Common myeloid progenitor, CD34-positive (primary cell): ENCODE measurements around the gene ATP12A.

Experiments
- CTCF ChIA-PET: fragments of 350-600 bp; sonication (Branson Sonifier 250); formaldehyde crosslinking; loops from one replicate; lab custom pipeline; 2021; ENCODE audit warnings: antibody characterized with exemption; lab: Charles Lee
- POLR2A ChIA-PET: fragments of 350-600 bp; sonication (Branson Sonifier 250); formaldehyde crosslinking; loops from one replicate; lab custom pipeline; 2021; ENCODE audit warnings: antibody characterized with exemption; lab: Charles Lee
- DNase-seq, 3 donors: peaks; one replicate each; pipeline versions ENCODE4 v3.0.0 to v3.0.0-alpha.2; 2013
- H3K27ac ChIP-seq, 2 experiments: 1 replicate in 1 of 2; 2 replicates in 1 of 2; pipeline ENCODE4 v1.7.0; 2013; ENCODE audit warnings: inconsistent platforms in 2 of 2, low read length in 2 of 2, mild to moderate bottlenecking in 2 of 2, low read depth in 1 of 2, moderate library complexity in 1 of 2; ENCODE audit not compliant: severe bottlenecking in 2 of 2, insufficient read depth in 1 of 2, poor library complexity in 1 of 2
- H3K27me3 ChIP-seq, 5 experiments: replicated peaks in 2 of 5; 1 replicate in 3 of 5; 2 replicates in 2 of 5; pipeline versions ENCODE4 v1.6.1 to v1.7.0; 2013; ENCODE audit warnings: low read length in 4 of 5, mild to moderate bottlenecking in 2 of 5, moderate library complexity in 2 of 5, inconsistent platforms in 1 of 5; ENCODE audit not compliant: insufficient read depth in 5 of 5, control insufficient read depth in 4 of 5
- H3K36me3 ChIP-seq, 4 experiments: 1 replicate in 2 of 4; 2 replicates in 2 of 4; pipeline versions ENCODE4 v1.6.1 to v1.7.0; 2013; ENCODE audit warnings: low read length in 3 of 4, control low read depth in 1 of 4, mild to moderate bottlenecking in 1 of 4; ENCODE audit not compliant: control insufficient read depth in 4 of 4, insufficient read depth in 4 of 4
- H3K4me1 ChIP-seq, 4 experiments: 1 replicate in 3 of 4; 2 replicates in 1 of 4; pipeline versions ENCODE4 v1.6.1 to v1.7.1; 2013; ENCODE audit warnings: low read length in 3 of 4, mild to moderate bottlenecking in 3 of 4, control low read depth in 1 of 4, inconsistent platforms in 1 of 4, moderate library complexity in 1 of 4; ENCODE audit not compliant: control insufficient read depth in 4 of 4, insufficient read depth in 4 of 4; ENCODE audit errors: control extremely low read depth in 1 of 4
- H3K4me3 ChIP-seq, 7 experiments: 1 replicate in 4 of 7; 2 replicates in 3 of 7; pipeline versions ENCODE4 v1.5.1 to v1.7.0; 2013; ENCODE audit warnings: mild to moderate bottlenecking in 7 of 7, low read length in 6 of 7, moderate library complexity in 6 of 7, inconsistent platforms in 2 of 7, low read depth in 2 of 7, control low read depth in 1 of 7; ENCODE audit not compliant: insufficient read depth in 4 of 7, control insufficient read depth in 1 of 7; ENCODE audit errors: extremely low read depth in 1 of 7
- H3K9me3 ChIP-seq, 5 experiments: 1 replicate in 4 of 5; 2 replicates in 1 of 5; pipeline versions ENCODE4 v1.6.1 to v1.7.1; 2013; ENCODE audit warnings: low read length in 4 of 5, mild to moderate bottlenecking in 2 of 5, inconsistent platforms in 1 of 5, low read depth in 1 of 5, moderate library complexity in 1 of 5; ENCODE audit not compliant: control insufficient read depth in 4 of 5, insufficient read depth in 2 of 5; ENCODE audit errors: control extremely low read depth in 1 of 5
- WGBS: methylation state at CpG from one replicate; pipeline ENCODE4 v1.1.5; 2013; ENCODE audit not compliant: insufficient coverage; 5-methylcytosine and 5-hydroxymethylcytosine counted together

The ATP12A gene

DNA sequence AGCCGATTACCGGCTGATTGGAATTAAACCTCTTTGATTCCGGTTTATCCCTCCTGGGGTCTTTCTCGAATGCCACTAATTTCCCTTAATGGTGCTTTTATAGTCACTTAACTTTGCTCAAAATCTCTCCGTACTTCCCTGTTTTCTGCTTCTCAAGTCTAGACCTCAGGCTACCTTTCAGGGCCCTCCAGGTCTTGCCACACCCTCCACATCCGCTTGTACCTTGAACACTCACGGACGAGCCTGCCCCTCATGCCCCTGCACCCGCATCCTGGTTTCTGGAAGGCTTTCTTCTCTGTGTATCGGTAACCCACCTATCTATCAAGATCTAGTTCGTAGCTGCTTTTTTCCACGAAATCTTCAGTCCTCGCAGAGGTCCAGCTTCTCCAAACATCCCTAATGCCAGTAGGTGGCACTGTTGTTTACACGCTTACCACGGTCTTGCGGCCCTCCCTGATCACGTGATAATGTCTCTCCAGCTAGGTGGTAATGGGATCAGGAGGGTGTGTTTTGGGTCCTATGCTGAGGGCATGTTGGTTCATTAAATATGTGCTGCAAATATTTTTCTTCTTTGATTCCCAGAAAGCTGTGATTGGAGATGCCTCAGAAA is 13.8 kb downstream of the ATP12A start:
- no peaks in the 10 kb centered on the region for H3K9me3 ChIP-seq
- ChIA-PET CTCF (interaction anchor here (0.7 to 10.9 kb wide), 18 partner anchors 8 to 172 kb away, joined by 3 to 169 read pairs (median 5); no protein-coding TSS in a partner anchor), POLR2A (interaction anchor here (0.9 kb wide), 1 partner anchor 11 kb away, joined by 4 read pairs; no protein-coding TSS in a partner anchor)
- DNase-seq: peak; percentile 81 to 83 (median 81)
- peaks cover 0 to 22% (median 12%) of the 10 kb centered on the region in 5 experiments for H3K27me3 ChIP-seq
- H3K36me3 ChIP-seq: no peaks in the 10 kb centered on the region
- H3K27ac ChIP-seq: no peak overlapping the region
- peak overlapping the region in 3 of 7 experiments; percentile 4 to 67 (median 46) for H3K4me3 ChIP-seq
- WGBS: 20% methylated on average over 13 of the region's 17 CpGs
- peaks cover 0 to 8% (median 3%) of the 10 kb centered on the region in 4 experiments for H3K4me1 ChIP-seq

DNA sequence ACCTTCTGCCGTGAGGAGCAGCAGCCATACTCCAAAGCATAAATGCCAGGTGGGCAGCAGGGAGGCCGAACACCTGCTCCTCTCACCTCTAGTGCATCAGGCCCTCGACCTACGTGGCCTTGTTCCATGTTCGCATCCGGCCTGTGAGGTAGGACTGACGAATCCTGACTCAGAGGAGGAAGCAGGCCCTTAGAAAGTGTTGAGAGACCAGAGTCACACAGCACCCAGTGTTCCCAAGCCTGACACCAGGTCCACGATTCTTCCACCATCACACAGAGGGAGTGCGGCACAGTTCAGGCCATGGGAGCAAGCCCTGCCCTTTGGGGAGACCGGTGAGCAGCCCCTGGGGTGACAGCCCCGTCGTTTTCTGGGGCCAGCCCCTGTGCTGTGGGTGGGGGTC is 14.7 kb downstream of the ATP12A start:
- no peak for DNase-seq
- Histone ChIP-seq H3K36me3 (no peaks in the 10 kb centered on the region), H3K4me3 (no peak overlapping the region), H3K9me3 (no peaks in the 10 kb centered on the region), H3K27me3 (peaks cover 0 to 20% (median 12%) of the 10 kb centered on the region in 5 experiments), H3K27ac (no peak overlapping the region), H3K4me1 (peaks cover 0 to 5% (median 2%) of the 10 kb centered on the region in 4 experiments)
- POLR2A ChIA-PET: no interaction called here
- WGBS: 91% methylated on average over 12 of the region's 12 CpGs
- CTCF ChIA-PET: interaction anchor here (1.1 to 10.9 kb wide), 12 partner anchors 10 to 46 kb away, joined by 3 to 169 read pairs (median 8); no protein-coding TSS in a partner anchor

DNA sequence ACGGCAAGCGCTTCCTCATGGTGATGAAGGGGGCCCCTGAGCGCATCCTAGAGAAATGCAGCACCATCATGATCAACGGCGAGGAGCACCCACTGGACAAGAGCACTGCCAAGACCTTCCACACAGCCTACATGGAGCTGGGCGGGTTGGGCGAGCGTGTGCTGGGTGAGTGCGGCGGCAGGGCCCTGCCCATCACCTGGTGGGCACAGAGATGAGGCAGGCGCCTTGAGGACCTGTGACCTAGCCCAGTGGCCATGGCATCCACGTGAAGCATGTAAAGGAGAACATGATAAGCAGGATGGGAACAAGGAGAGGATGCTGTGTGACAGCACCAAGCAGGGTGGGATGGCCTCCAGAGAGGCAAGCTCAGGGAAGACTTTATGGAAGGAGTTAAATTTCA is 18.5 kb downstream of the ATP12A start:
- ChIA-PET POLR2A (no interaction called here), CTCF (interaction anchor here (0.9 to 4.6 kb wide), 6 partner anchors 9 to 26 kb away, joined by 5 to 39 read pairs (median 7); no protein-coding TSS in a partner anchor)
- H3K4me1 ChIP-seq: peaks cover 0 to 4% (median 2%) of the 10 kb centered on the region in 4 experiments
- H3K27ac ChIP-seq: no peak overlapping the region
- H3K9me3 ChIP-seq: no peaks in the 10 kb centered on the region
- H3K27me3 ChIP-seq: peaks cover 0 to 10% (median under 1%) of the 10 kb centered on the region in 5 experiments
- DNase-seq: no peak
- no peak overlapping the region for H3K4me3 ChIP-seq
- no peaks in the 10 kb centered on the region for H3K36me3 ChIP-seq
- 96% methylated on average over 11 of the region's 12 CpGs for WGBS

DNA sequence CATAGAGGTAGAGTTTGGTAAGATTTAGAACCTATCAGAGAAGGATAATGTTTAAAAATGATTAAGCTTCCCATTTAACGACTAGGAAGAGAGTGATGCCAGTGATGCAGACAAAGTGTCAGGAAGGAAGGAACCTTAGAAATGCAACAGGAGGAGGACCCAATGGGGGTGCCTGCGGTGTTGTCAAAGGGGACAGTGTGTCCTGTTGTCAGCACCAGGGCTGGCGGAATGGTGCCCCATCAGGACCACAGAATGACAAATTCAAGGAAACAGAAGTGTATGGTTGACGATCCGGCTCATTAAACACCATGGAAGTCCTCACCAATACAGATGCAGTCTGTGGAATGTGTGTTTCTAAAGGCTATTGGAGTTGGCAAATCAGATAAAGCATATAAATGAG is 19.3 kb downstream of the ATP12A start:
- ChIA-PET POLR2A (no interaction called here), CTCF (interaction anchor here (0.7 to 4.6 kb wide), 7 partner anchors 8 to 30 kb away, joined by 3 to 39 read pairs (median 7); no protein-coding TSS in a partner anchor)
- 92% methylated on average over 3 of the region's 5 CpGs for WGBS

DNA sequence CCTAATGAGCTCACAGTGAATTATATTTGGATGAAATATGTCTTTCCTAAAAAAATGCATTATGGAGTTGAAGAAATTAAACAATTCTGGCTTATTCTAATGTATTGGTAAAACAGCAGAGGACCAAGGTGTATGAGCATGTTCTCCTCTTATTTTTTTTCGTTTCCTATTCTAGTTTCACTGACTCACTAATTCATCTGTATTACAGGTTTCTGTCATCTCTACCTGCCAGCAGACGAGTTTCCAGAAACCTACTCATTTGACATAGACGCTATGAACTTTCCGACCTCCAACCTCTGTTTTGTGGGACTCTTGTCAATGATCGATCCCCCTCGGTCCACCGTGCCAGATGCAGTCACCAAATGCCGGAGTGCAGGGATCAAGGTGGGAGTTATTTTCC is 20.3 kb downstream of the ATP12A start:
- Histone ChIP-seq H3K4me1 (peaks cover 0 to 8% (median 2%) of the 10 kb centered on the region in 4 experiments), H3K27ac (no peak overlapping the region), H3K27me3 (peaks cover 0 to 10% (median 0%) of the 10 kb centered on the region in 5 experiments), H3K4me3 (no peak overlapping the region), H3K9me3 (no peaks in the 10 kb centered on the region), H3K36me3 (no peaks in the 10 kb centered on the region)
- WGBS: 99% methylated on average over 7 of the region's 8 CpGs
- ChIA-PET CTCF (interaction anchor here (0.7 to 3.5 kb wide), 4 partner anchors 18 to 29 kb away, joined by 3 to 9 read pairs (median 6); no protein-coding TSS in a partner anchor), POLR2A (no interaction called here)
- no peak for DNase-seq

More for the DNA sequence above, 19.3 kb downstream of the ATP12A start:
- H3K27ac ChIP-seq: no peak overlapping the region
- no peaks in the 10 kb centered on the region for H3K9me3 ChIP-seq
- peaks cover 0 to 10% (median 0%) of the 10 kb centered on the region in 5 experiments for H3K27me3 ChIP-seq
- DNase-seq: no peak
- no peaks in the 10 kb centered on the region for H3K36me3 ChIP-seq
- no peak overlapping the region for H3K4me3 ChIP-seq
- peaks cover 0 to 5% (median 2%) of the 10 kb centered on the region in 4 experiments for H3K4me1 ChIP-seq

DNA sequence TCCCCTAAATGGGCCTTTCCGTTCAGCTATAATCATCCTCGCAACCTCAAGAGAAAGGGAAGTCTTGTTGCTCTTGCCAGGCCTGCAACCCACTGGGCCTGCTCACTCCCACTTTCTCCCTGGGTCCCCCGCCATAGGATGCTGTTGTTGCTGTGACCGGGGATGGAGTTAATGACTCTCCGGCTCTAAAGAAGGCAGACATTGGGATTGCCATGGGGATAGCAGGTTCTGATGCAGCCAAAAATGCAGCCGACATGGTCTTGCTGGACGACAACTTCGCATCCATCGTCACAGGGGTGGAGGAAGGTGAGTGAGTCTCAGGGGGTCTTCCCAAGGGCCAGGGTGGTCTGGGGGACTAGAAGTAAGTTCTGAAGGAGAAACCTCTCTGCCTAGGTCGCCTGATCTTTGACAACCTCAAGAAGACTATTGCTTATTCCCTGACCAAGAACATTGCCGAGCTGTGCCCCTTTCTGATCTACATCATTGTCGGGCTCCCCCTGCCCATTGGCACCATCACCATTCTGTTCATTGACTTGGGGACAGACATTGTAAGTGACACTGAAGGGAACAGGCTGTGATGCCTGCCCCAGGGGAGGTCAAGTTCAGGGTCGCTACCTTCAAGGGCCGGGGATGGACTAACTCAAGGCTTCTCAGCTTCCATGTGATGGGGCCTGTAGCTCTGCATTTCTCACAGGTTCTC is 26.8 kb downstream of the ATP12A start:
- ChIA-PET CTCF (interaction anchor here (1.0 to 10.6 kb wide), 7 partner anchors 10 to 33 kb away, joined by 3 to 174 read pairs (median 10); no protein-coding TSS in a partner anchor), POLR2A (no interaction called here)
- H3K4me1 ChIP-seq: peaks cover 9 to 41% (median 28%) of the 10 kb centered on the region in 4 experiments
- H3K4me3 ChIP-seq: no peak overlapping the region
- no peak overlapping the region for H3K27ac ChIP-seq
- no peaks in the 10 kb centered on the region for H3K9me3 ChIP-seq
- 92% methylated on average over 11 of the region's 14 CpGs for WGBS
- no peak for DNase-seq
- no peaks in the 10 kb centered on the region for H3K27me3 ChIP-seq
- H3K36me3 ChIP-seq: no peaks in the 10 kb centered on the region
